ENCODE data around the gene ZXDB.

- TF ChIP-seq YY1 (IDR thresholded peaks at IDR 0.05; ENCODE audit: insufficient read depth, insufficient read length): no peak
- no peak for TF ChIP-seq ZNF274 (IDR thresholded peaks at IDR 0.05; ENCODE audit: low read depth, low read length)
Measured at GRCh38 chrX:57587062-57587461, 4.7 kb upstream of the ZXDB start.
